NT2/D1 (cell line): ENCODE data around the gene ZFR2.

ENCODE experiments used
- DNase-seq: peaks from one replicate; pipeline ENCODE4 v3.0.0-alpha.2; 2011; ENCODE audit warnings: low read depth, low spot score
- H3K27me3 ChIP-seq: 2 replicates; pipeline ENCODE4 v1.6.0; 2011; ENCODE audit warnings: mild to moderate bottlenecking; ENCODE audit not compliant: insufficient read length, insufficient read depth
- H3K36me3 ChIP-seq: 2 replicates; pipeline ENCODE4 v1.6.1; 2011; ENCODE audit warnings: mild to moderate bottlenecking, low read length, mixed read lengths; ENCODE audit not compliant: insufficient read depth, insufficient read length
- H3K4me1 ChIP-seq: 2 replicates; pipeline ENCODE4 v1.5.1; 2011; ENCODE audit not compliant: insufficient read depth, insufficient read length
- H3K4me3 ChIP-seq: 2 replicates; pipeline ENCODE4 v1.5.1; 2011; ENCODE audit warnings: low read depth; ENCODE audit not compliant: insufficient read length
- H3K9ac ChIP-seq: 2 replicates; pipeline ENCODE4 v1.6.0; 2011; ENCODE audit warnings: low read depth; ENCODE audit not compliant: insufficient read length
- H3K9me3 ChIP-seq: 2 replicates; pipeline ENCODE4 v1.5.1; 2011; ENCODE audit warnings: mild to moderate bottlenecking, low read length; ENCODE audit not compliant: insufficient read depth
- SUZ12 ChIP-seq: IDR thresholded peaks from 2 replicates; pipeline ENCODE4 v1.6.1; 2011; ENCODE audit not compliant: insufficient read length, insufficient read depth; ENCODE audit errors: extremely low read depth
- YY1 ChIP-seq: IDR thresholded peaks from 2 replicates; pipeline ENCODE4 v1.6.1; 2011; ENCODE audit not compliant: insufficient read length, insufficient read depth
- ZNF274 ChIP-seq: IDR thresholded peaks from 2 replicates; pipeline ENCODE4 v1.6.1; 2011; ENCODE audit warnings: mild to moderate bottlenecking, low read depth, low read length

The ZFR2 gene

DNA sequence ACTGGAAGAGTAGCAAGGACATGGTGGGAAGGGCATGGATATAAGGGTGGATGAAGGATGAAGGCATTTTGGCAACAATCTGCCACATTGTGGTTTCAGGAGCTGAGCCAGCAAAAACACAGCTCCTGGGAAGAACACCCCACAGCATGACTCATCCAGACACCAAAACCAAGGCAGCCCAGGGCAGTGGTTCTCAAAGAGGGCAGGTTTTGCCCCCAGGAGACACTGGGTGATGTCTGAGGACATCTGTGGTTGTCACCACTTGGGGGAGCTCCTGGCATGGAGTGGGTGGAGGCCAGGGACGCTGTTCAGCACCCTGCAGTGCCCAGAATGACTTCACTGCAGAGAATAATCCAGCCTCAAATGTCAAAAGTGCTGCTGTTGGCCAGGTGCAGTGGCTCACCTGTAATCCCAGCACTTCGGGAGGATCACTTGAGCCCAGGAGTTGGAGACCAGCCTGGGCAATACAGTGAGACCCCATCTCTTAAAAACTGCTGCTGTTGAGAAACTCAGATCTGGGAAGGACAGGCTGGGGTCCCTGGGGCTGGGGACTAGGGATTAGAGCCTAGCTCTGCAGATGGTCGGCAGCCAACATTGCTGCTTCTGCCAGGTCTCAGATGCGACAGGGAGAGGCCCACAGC lies 16.1 kb downstream of the ZFR2 start:
- TF ChIP-seq SUZ12 (no peak), ZNF274 (no peak), YY1 (no peak)
- Histone ChIP-seq H3K9me3 (peaks cover 49% of the 10 kb centered on the region), H3K4me3 (no peak overlapping the region), H3K4me1 (no peaks in the 10 kb centered on the region), H3K36me3 (peaks cover 46% of the 10 kb centered on the region), H3K9ac (no peak overlapping the region), H3K27me3 (no peaks in the 10 kb centered on the region)
- DNase-seq = no peak

GRCh38 chr19:3852177-3852511 lies 16.7 kb downstream of the ZFR2 start:
- no peaks in the 10 kb centered on the region for H3K27me3 ChIP-seq
- no peak overlapping the region for H3K4me3 ChIP-seq
- TF ChIP-seq SUZ12 = no peak
- H3K9me3 ChIP-seq = peaks cover 49% of the 10 kb centered on the region
- DNase-seq = no peak
- H3K9ac ChIP-seq = no peak overlapping the region
- peaks cover 45% of the 10 kb centered on the region for H3K36me3 ChIP-seq
- H3K4me1 ChIP-seq = no peaks in the 10 kb centered on the region

- Histone ChIP-seq H3K9me3 (peaks cover 49% of the 10 kb centered on the region), H3K27me3 (no peaks in the 10 kb centered on the region), H3K9ac (no peak overlapping the region), H3K36me3 (peaks cover 45% of the 10 kb centered on the region), H3K4me3 (no peak overlapping the region), H3K4me1 (no peaks in the 10 kb centered on the region)
- TF ChIP-seq ZNF274 (no peak), YY1 (no peak), SUZ12 (no peak)
- no peak for DNase-seq
Measured at GRCh38 chr19:3851254-3852176, 17.3 kb downstream of the ZFR2 start.

- Histone ChIP-seq H3K4me3 (no peak overlapping the region), H3K4me1 (no peaks in the 10 kb centered on the region), H3K27me3 (no peaks in the 10 kb centered on the region), H3K9me3 (peaks cover 49% of the 10 kb centered on the region), H3K9ac (no peak overlapping the region), H3K36me3 (peaks cover 38% of the 10 kb centered on the region)
- no peak for DNase-seq
- TF ChIP-seq YY1 = no peak
- TF ChIP-seq ZNF274 = no peak
- TF ChIP-seq SUZ12 = no peak
Measured at GRCh38 chr19:3850320-3850972, 18.4 kb downstream of the ZFR2 start.

DNA sequence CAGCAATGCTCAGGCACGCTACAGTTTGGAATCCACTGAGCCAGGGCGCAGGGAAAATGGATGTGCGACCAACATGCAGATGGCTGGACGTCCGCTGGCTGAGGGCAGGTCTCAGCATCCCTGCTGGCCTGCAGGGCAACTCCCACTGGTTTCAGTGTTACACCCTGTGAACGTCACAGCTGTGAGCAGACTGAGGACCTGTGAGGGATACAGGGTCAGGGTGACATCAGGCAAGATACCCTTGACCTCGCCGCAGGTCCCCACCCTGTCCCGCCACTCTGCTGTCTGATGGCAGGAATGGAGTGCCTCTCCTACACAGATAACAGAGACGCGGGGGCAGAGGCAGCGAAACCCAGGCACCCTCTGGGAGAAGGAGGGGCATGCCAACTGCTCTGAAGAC lies 19.1 kb downstream of the ZFR2 start:
- peaks cover 49% of the 10 kb centered on the region for H3K9me3 ChIP-seq
- DNase-seq = no peak
- H3K4me3 ChIP-seq = no peak overlapping the region
- no peak for TF ChIP-seq SUZ12
- no peak for TF ChIP-seq YY1
- no peak for TF ChIP-seq ZNF274
- no peaks in the 10 kb centered on the region for H3K4me1 ChIP-seq
- H3K36me3 ChIP-seq = peaks cover 34% of the 10 kb centered on the region
- H3K9ac ChIP-seq = no peak overlapping the region
- H3K27me3 ChIP-seq = no peaks in the 10 kb centered on the region

DNA sequence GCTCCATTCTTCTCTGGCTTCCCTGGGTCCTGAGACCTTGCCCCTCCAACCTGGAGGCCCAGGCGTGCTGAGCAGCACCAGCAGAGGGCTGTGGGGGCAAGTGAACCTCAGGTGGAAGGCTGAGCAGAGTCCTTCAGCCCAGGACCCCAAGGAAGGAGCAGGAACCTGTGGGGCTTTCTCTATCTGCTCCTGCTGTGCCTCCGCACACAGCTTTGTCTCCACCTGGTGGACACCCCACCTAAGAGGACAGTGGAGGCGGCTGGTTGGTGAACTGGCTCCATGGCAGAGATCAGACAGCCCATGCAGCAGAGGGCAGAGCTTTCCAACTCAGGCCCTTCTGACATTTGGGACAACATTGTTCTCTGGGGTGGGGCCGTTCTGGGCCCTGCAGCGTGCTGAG lies 19.7 kb downstream of the ZFR2 start:
- no peak for DNase-seq

DNA sequence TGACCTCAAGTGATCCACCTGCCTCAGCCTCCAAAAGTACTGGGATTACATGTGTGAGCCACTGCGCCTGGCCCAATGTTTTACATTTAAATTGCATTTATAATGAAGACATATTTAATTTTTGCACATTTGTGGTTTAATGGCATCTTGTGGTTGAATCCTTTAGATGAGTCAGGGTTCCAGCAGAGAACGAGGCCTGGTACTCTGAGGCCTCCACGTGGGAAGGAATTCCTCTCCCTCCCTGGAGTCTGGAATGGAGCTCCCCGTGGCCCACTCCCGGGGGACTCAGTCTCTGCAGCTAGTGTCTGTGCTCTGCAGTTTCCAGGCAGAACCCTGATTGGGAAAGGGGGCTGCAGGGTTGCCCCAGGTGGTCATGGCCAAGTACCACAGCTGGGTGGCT lies 24.2 kb downstream of the ZFR2 start:
- no peaks in the 10 kb centered on the region for H3K36me3 ChIP-seq
- no peaks in the 10 kb centered on the region for H3K27me3 ChIP-seq
- no peaks in the 10 kb centered on the region for H3K4me1 ChIP-seq
- no peak overlapping the region for H3K4me3 ChIP-seq
- no peak for TF ChIP-seq ZNF274
- no peak for TF ChIP-seq SUZ12
- TF ChIP-seq YY1 = no peak
- DNase-seq = no peak
- no peak overlapping the region for H3K9ac ChIP-seq
- H3K9me3 ChIP-seq = 0 out of 2 replicates have a peak, but pooled peaks cover 3% of the 10 kb centered on the region

More for the DNA sequence above, 19.7 kb downstream of the ZFR2 start:
- H3K4me1 ChIP-seq = no peaks in the 10 kb centered on the region
- TF ChIP-seq SUZ12 (no peak), YY1 (no peak), ZNF274 (no peak)
- H3K9ac ChIP-seq = no peak overlapping the region
- H3K36me3 ChIP-seq = peaks cover 29% of the 10 kb centered on the region
- peaks cover 48% of the 10 kb centered on the region for H3K9me3 ChIP-seq
- H3K4me3 ChIP-seq = no peak overlapping the region
- H3K27me3 ChIP-seq = no peaks in the 10 kb centered on the region
